ENCODE results near the gene PTCHD4. TPM values are rescaled to one million over a fixed set of nuclear protein-coding genes. Genes with fewer than 3 reads are reported as not detected.

The PTCHD4 gene
- polyA plus RNA-seq, 1 donor from 2014 or later, result 3.4 TPM

DNA sequence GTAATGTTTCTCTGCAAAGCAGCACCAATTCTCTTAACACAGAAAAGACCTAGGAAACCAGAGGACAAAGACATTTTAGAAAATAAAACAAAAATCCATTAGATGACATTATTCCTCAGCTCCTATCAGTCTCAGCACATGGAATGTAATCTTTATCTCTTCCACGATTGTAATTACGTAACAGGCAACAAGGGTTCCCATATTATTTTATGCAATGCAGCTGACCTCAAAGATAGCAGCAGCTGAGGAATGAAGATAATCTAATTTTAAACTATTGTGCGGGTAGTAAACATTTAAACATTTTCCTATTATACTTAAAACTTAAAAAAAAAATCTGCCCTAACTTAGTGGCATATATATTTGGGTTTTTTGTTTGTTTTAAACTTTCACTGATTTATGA lies 33.0 kb upstream of the PTCHD4 start:
- no peaks in the 10 kb centered on the region for H3K9me2 ChIP-seq (ENCODE audit: insufficient read depth, low read length)
- no peaks in the 10 kb centered on the region for H4K20me1 ChIP-seq (ENCODE audit: insufficient read depth)
- H3K36me3 ChIP-seq (ENCODE audit: insufficient read depth, low read length), result no peaks in the 10 kb centered on the region
- H3K4me3 ChIP-seq (ENCODE audit: low read length), result no peak overlapping the region
- no peak overlapping the region for H3K27ac ChIP-seq (ENCODE audit: low read length)
- no peak overlapping the region for H3K9ac ChIP-seq (ENCODE audit: low read length)
- H3F3A ChIP-seq (ENCODE audit: insufficient read depth, low read length, poor library complexity, severe bottlenecking), result no peaks in the 10 kb centered on the region
- no peak overlapping the region for H2AFZ ChIP-seq (ENCODE audit: low read depth, low read length)
- H3K4me2 ChIP-seq (ENCODE audit: low read length), result no peak overlapping the region
- no peaks in the 10 kb centered on the region for H3K27me3 ChIP-seq (ENCODE audit: insufficient read depth, low read depth, low read length)
- no peak for TF ChIP-seq EP300 (conservative IDR thresholded peaks at IDR 0.05; ENCODE audit: poor library complexity, severe bottlenecking)
- H3K79me2 ChIP-seq (replicated peaks; ENCODE audit: insufficient read depth, low read length), result no peaks in the 10 kb centered on the region
- no peaks in the 10 kb centered on the region for H3K9me3 ChIP-seq (ENCODE audit: low read length)

DNA sequence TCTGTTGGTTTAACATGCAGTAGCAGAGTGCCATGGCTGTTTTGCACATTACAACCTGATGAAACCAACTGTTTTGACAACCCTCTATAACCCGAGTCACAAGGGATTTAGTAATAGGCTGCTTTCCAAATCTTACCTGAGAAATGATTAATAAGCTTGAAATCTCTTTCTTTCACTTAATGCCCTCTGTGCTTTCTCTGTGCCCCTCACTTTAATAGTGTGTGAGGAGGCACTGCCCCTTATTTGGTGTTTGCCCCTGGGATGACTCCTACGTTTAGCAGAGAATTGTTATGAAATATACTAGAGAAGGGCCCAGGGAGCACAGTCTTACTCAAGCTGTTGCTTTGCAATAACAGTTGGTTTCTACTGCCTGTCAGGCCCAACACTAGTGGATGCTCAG lies 31.0 kb upstream of the PTCHD4 start:
- no peak overlapping the region for H3K4me3 ChIP-seq (ENCODE audit: low read length)

DNA sequence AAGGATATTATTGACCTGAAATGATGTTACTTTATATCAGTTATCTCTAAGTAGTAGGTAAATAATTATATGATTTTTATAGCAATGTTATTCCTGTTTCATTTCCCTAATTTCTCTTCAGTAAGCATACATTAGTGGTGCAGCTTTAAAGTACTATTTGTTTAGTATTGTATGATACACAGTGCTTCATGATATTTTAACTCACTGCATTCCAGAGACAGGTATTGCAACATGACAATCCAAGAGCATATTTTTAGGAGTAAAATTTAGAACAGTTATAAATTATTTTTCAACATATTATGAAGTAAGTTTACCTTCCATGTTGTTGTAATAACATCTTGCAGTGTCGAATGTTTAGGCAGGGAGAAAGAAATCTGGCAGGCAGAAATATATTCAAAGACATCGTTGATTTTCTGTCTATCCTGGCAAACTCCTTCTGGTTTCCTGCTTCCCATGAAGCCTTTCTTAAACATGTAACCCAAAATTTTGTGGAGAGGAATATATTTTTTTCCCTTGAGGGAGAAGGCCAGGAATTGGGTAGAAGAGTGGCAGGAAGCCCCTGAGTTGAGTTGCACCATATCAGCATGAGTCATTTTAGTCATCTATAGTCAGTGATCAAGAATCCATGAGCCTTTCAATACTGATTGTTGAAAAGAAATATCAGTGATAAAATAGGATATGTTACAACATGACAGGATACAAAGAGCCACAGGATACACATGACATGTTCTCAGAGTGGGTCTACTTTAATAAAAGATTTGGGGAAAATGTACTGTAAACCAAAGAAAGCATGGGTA lies 29.0 kb upstream of the PTCHD4 start:
- no peaks in the 10 kb centered on the region for H3K27me3 ChIP-seq (ENCODE audit: insufficient read depth, low read depth, low read length)

More for the DNA sequence above, 31.0 kb upstream of the PTCHD4 start:
- no peak overlapping the region for H2AFZ ChIP-seq (ENCODE audit: low read depth, low read length)
- no peaks in the 10 kb centered on the region for H3F3A ChIP-seq (ENCODE audit: insufficient read depth, low read length, poor library complexity, severe bottlenecking)
- no peaks in the 10 kb centered on the region for H4K20me1 ChIP-seq (ENCODE audit: insufficient read depth)
- no peak overlapping the region for H3K27ac ChIP-seq (ENCODE audit: low read length)
- H3K36me3 ChIP-seq (ENCODE audit: insufficient read depth, low read length), result no peaks in the 10 kb centered on the region
- no peak overlapping the region for H3K9ac ChIP-seq (ENCODE audit: low read length)
- H3K79me2 ChIP-seq (replicated peaks; ENCODE audit: insufficient read depth, low read length), result no peaks in the 10 kb centered on the region
- H3K9me2 ChIP-seq (ENCODE audit: insufficient read depth, low read length), result no peaks in the 10 kb centered on the region
- H3K9me3 ChIP-seq (ENCODE audit: low read length), result no peaks in the 10 kb centered on the region
- no peaks in the 10 kb centered on the region for H3K27me3 ChIP-seq (ENCODE audit: insufficient read depth, low read depth, low read length)
- no peak for TF ChIP-seq EZH2 (IDR thresholded peaks at IDR 0.05; ENCODE audit: borderline replicate concordance, insufficient read depth, low read length, poor library complexity, severe bottlenecking)
- no peak for TF ChIP-seq EP300 (conservative IDR thresholded peaks at IDR 0.05; ENCODE audit: poor library complexity, severe bottlenecking)
- TF ChIP-seq SMC3 (conservative IDR thresholded peaks at IDR 0.05; ENCODE audit: poor library complexity), result no peak
- TF ChIP-seq, protein P1, sequence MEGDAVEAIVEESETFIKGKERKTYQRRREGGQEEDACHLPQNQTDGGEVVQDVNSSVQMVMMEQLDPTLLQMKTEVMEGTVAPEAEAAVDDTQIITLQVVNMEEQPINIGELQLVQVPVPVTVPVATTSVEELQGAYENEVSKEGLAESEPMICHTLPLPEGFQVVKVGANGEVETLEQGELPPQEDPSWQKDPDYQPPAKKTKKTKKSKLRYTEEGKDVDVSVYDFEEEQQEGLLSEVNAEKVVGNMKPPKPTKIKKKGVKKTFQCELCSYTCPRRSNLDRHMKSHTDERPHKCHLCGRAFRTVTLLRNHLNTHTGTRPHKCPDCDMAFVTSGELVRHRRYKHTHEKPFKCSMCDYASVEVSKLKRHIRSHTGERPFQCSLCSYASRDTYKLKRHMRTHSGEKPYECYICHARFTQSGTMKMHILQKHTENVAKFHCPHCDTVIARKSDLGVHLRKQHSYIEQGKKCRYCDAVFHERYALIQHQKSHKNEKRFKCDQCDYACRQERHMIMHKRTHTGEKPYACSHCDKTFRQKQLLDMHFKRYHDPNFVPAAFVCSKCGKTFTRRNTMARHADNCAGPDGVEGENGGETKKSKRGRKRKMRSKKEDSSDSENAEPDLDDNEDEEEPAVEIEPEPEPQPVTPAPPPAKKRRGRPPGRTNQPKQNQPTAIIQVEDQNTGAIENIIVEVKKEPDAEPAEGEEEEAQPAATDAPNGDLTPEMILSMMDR (IDR thresholded peaks at IDR 0.05; ENCODE audit: poor library complexity, severe bottlenecking), result no peak
- TF ChIP-seq POLR2AphosphoS5 (IDR thresholded peaks at IDR 0.05), result no peak
- no peak overlapping the region for H3K4me2 ChIP-seq (ENCODE audit: low read length)

More for the DNA sequence above, 29.0 kb upstream of the PTCHD4 start:
- H3K9ac ChIP-seq (ENCODE audit: low read length), result no peak overlapping the region
- no peak overlapping the region for H2AFZ ChIP-seq (ENCODE audit: low read depth, low read length)
- TF ChIP-seq, protein P1 (IDR thresholded peaks at IDR 0.05; ENCODE audit: poor library complexity, severe bottlenecking), result no peak
- TF ChIP-seq SMC3 (conservative IDR thresholded peaks at IDR 0.05; ENCODE audit: poor library complexity) (no peak), EZH2 (IDR thresholded peaks at IDR 0.05; ENCODE audit: borderline replicate concordance, insufficient read depth, low read length, poor library complexity, severe bottlenecking) (no peak), RAD21 (conservative IDR thresholded peaks at IDR 0.05) (no peak), POLR2AphosphoS5 (IDR thresholded peaks at IDR 0.05) (no peak), EP300 (conservative IDR thresholded peaks at IDR 0.05; ENCODE audit: poor library complexity, severe bottlenecking) (no peak), MXI1 (conservative IDR thresholded peaks at IDR 0.05; ENCODE audit: poor library complexity, severe bottlenecking) (no peak)
- TF ChIP-seq, protein P2, sequence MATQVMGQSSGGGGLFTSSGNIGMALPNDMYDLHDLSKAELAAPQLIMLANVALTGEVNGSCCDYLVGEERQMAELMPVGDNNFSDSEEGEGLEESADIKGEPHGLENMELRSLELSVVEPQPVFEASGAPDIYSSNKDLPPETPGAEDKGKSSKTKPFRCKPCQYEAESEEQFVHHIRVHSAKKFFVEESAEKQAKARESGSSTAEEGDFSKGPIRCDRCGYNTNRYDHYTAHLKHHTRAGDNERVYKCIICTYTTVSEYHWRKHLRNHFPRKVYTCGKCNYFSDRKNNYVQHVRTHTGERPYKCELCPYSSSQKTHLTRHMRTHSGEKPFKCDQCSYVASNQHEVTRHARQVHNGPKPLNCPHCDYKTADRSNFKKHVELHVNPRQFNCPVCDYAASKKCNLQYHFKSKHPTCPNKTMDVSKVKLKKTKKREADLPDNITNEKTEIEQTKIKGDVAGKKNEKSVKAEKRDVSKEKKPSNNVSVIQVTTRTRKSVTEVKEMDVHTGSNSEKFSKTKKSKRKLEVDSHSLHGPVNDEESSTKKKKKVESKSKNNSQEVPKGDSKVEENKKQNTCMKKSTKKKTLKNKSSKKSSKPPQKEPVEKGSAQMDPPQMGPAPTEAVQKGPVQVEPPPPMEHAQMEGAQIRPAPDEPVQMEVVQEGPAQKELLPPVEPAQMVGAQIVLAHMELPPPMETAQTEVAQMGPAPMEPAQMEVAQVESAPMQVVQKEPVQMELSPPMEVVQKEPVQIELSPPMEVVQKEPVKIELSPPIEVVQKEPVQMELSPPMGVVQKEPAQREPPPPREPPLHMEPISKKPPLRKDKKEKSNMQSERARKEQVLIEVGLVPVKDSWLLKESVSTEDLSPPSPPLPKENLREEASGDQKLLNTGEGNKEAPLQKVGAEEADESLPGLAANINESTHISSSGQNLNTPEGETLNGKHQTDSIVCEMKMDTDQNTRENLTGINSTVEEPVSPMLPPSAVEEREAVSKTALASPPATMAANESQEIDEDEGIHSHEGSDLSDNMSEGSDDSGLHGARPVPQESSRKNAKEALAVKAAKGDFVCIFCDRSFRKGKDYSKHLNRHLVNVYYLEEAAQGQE (IDR thresholded peaks at IDR 0.05; ENCODE audit: borderline replicate concordance), result no peak
- no peak overlapping the region for H3K4me2 ChIP-seq (ENCODE audit: low read length)
- no peaks in the 10 kb centered on the region for H3F3A ChIP-seq (ENCODE audit: insufficient read depth, low read length, poor library complexity, severe bottlenecking)
- no peak overlapping the region for H3K4me3 ChIP-seq (ENCODE audit: low read length)
- no peaks in the 10 kb centered on the region for H3K36me3 ChIP-seq (ENCODE audit: insufficient read depth, low read length)
- H4K20me1 ChIP-seq (ENCODE audit: insufficient read depth), result no peaks in the 10 kb centered on the region
- H3K9me3 ChIP-seq (ENCODE audit: low read length), result no peaks in the 10 kb centered on the region
- H3K9me2 ChIP-seq (ENCODE audit: insufficient read depth, low read length), result no peaks in the 10 kb centered on the region
- no peak overlapping the region for H3K27ac ChIP-seq (ENCODE audit: low read length)
- no peaks in the 10 kb centered on the region for H3K79me2 ChIP-seq (replicated peaks; ENCODE audit: insufficient read depth, low read length)
